ENCODE measurements around the gene COMMD1.
A peak's percentile ranks its signal among the peaks of the same experiment; 100 is the strongest.

Gene COMMD1

GRCh38 chr2:61943251-61943650, 37.8 kb downstream of the COMMD1 start:
- no peak overlapping the region for H3K4me3 ChIP-seq (replicated peaks in 1 of 2; ENCODE audit: low read depth in 2 of 2, low read length in 2 of 2)
- TF ChIP-seq, protein P1, sequence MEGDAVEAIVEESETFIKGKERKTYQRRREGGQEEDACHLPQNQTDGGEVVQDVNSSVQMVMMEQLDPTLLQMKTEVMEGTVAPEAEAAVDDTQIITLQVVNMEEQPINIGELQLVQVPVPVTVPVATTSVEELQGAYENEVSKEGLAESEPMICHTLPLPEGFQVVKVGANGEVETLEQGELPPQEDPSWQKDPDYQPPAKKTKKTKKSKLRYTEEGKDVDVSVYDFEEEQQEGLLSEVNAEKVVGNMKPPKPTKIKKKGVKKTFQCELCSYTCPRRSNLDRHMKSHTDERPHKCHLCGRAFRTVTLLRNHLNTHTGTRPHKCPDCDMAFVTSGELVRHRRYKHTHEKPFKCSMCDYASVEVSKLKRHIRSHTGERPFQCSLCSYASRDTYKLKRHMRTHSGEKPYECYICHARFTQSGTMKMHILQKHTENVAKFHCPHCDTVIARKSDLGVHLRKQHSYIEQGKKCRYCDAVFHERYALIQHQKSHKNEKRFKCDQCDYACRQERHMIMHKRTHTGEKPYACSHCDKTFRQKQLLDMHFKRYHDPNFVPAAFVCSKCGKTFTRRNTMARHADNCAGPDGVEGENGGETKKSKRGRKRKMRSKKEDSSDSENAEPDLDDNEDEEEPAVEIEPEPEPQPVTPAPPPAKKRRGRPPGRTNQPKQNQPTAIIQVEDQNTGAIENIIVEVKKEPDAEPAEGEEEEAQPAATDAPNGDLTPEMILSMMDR (IDR thresholded peaks at IDR 0.05; ENCODE audit: low read depth, low read length), result no peak
- DNase-seq (ENCODE audit: low read depth in 2 of 2), result no peak

DNA sequence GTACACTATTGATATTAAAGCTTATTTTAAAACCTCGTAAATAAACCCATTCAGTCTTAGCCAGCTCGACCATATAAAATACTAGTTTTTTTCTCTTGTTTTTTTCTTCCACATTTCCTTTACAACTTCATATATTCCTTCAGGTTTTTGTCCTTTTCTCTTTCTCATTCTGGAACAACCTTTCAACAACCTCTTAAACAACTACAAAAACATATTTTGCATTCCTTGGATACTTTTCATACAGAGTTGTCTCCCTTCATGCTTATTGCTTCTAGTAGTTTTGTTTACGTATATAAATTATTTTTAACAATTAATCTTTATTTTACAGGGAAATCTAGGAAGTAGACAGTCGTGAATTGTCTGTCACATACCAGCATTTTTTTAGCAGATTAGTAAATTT, 41.2 kb downstream of the COMMD1 start:
- TF ChIP-seq, protein P1 (IDR thresholded peaks at IDR 0.05; ENCODE audit: low read depth, low read length), result no peak
- DNase-seq (ENCODE audit: low read depth in 2 of 2), result peak; percentile 16 to 58
- H3K4me3 ChIP-seq (replicated peaks in 1 of 2; ENCODE audit: low read depth in 2 of 2, low read length in 2 of 2), result no peak overlapping the region

DNA sequence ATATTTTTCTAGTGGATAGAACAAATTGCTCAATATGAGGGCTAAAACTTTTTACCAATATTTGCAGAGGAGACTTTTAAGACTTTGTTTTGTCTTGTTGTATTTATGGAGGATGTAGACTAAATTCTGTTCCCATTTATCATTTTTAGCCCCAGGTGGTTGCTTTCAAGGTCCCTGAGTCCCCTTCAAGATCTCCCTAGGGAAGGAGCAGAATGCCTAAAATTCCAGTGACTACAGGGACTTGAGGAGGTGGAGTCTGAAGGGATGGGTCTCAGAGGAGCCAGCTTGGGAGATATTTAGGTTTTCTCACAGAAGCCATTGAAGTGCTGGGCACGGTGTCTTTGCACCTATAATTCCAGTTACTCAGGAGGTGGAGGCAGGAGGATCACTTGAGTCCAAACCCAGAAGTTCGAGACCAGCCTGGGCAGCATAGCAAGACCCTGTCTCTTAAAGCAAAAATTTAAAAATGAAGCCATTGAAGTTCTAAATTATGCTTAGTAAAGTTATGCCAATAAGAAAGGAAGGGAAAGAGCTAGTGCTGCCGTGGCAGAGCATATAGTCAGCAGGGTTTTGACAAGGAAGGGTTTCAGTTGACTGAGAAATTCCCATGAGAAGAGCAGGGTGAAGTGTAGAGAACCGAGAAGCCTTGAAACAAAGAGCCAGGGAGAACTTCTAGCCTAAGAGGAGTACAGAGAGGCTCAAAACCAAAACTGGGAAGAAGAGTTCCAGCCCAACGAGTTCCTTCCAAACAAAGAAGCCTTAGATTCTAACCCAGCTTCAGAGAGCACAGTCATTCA, 43.4 kb downstream of the COMMD1 start:
- TF ChIP-seq, protein P1 (IDR thresholded peaks at IDR 0.05; ENCODE audit: low read depth, low read length), result no peak
- no peak overlapping the region for H3K4me3 ChIP-seq (replicated peaks in 1 of 2; ENCODE audit: low read depth in 2 of 2, low read length in 2 of 2)
- DNase-seq (ENCODE audit: low read depth in 2 of 2), result no peak

GRCh38 chr2:61949458-61949713, 43.9 kb downstream of the COMMD1 start:
- TF ChIP-seq, protein P1 (IDR thresholded peaks at IDR 0.05; ENCODE audit: low read depth, low read length), result no peak
- no peak for DNase-seq (ENCODE audit: low read depth in 2 of 2)
- H3K4me3 ChIP-seq (replicated peaks in 1 of 2; ENCODE audit: low read depth in 2 of 2, low read length in 2 of 2), result no peak overlapping the region

DNA sequence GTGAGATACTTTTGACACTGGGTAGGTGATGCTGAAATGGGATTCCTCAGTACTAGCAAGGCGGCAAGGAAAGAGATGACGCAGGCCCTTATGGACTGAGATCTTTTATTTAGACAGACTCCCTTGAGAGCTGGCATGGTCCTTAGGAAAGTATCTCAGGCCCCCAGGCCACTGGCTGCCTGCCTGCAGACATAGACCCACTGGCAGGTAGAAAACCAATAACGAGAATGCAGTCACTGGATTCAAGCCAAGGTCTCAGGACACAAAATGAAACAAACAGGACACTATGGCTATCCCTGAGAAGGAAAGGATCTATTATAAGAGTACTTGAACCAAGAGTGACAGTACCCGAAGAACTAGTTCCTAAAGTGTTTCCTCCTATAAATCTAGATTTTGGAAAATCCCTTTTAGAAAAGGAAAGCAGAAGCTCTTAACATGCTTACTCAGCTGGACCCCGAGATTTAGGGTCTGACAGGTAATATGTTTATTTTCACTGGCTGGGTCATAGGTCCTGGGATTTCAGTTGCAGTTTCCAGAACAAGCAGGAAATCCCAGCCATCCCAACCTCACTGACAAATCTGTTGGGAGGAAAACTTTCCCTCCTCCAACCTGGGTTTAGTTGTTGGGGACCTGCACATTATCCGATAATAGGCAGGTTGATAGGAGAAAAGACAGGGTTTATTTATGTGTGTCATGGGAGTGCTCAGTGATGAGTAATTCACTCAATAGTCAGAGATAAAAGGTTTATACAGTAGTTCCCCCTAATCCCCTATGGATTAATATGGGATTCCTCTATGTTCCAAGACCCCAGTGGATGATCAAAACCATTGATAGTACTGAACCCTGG, 44.5 kb downstream of the COMMD1 start:
- no peak overlapping the region for H3K4me3 ChIP-seq (replicated peaks in 1 of 2; ENCODE audit: low read depth in 2 of 2, low read length in 2 of 2)
- peak in 1 of 2 donors; percentile 30 for DNase-seq (ENCODE audit: low read depth in 2 of 2)
- TF ChIP-seq, protein P1 (IDR thresholded peaks at IDR 0.05; ENCODE audit: low read depth, low read length), result no peak

DNA sequence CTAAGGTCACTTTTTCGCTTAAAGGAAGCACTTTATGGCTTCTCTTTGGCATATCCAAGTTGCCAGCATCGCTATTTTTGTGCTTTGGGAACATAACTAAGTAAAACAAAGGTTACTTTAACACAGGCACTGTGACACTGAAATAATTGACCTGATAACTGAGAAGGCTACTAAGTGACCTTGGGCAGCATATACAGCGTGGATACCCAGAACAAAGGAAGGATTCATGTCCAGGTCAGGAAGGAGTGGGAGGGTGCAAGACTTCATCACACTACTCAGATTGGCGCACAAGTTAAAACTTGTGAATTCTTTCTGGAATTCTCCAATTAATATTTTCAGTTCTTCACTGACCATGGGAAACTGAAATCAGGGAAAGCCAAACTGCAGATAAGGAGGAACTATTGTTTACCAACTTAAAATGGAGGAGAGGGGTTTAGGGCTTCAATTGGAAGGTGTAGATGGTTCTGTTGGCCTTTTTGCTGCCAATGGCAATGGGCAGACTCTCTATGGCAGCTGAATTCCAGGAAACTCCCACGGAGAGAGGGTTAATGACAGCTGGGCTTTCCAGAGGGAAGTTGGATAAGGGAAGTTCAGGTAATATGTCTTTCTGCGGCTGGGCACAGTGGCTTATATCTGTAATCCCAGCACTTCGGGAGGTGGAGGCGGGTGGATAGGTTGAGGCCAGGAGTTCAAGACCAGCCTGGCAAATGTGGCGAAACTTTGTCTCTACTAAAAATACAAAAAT, 45.3 kb downstream of the COMMD1 start:
- TF ChIP-seq, protein P1 (IDR thresholded peaks at IDR 0.05; ENCODE audit: low read depth, low read length), result no peak
- DNase-seq (ENCODE audit: low read depth in 2 of 2), result no peak
- no peak overlapping the region for H3K4me3 ChIP-seq (replicated peaks in 1 of 2; ENCODE audit: low read depth in 2 of 2, low read length in 2 of 2)
